DOHH2 (cell line): Measurements from ENCODE around the gene SS18L1.

Source experiments
- H3F3A ChIP-seq: fragments of 200-600 bp; sonication (generic), shearing (Covaris generic); 2 replicates; pipeline ENCODE4 v1.6.0; 2016; ENCODE audit warnings: antibody characterized with exemption, mild to moderate bottlenecking; ENCODE audit not compliant: control insufficient read depth, insufficient read depth
- H3K27ac ChIP-seq: fragments of 200-600 bp; sonication (generic); 2 replicates; pipeline ENCODE4 v1.5.1; 2014; ENCODE audit warnings: low read depth, mild to moderate bottlenecking, low read length, moderate library complexity
- H3K27me3 ChIP-seq: fragments of 200-600 bp; sonication (generic); 2 replicates; pipeline ENCODE4 v1.6.1; 2014; ENCODE audit warnings: mild to moderate bottlenecking, low read length, mixed read lengths; ENCODE audit not compliant: control insufficient read depth
- H3K36me3 ChIP-seq: fragments of 200-600 bp; sonication (generic); 2 replicates; pipeline ENCODE4 v1.6.1; 2014; ENCODE audit warnings: mild to moderate bottlenecking, low read length, moderate library complexity, mixed read lengths; ENCODE audit not compliant: control insufficient read depth
- H3K4me1 ChIP-seq: fragments of 200-600 bp; sonication (generic); 2 replicates; pipeline ENCODE4 v1.6.1; 2014; ENCODE audit warnings: mild to moderate bottlenecking, low read length, mixed read lengths; ENCODE audit not compliant: control insufficient read depth
- H3K4me2 ChIP-seq: fragments of 200-600 bp; sonication (generic); 2 replicates; pipeline ENCODE4 v1.6.0; 2014; ENCODE audit warnings: mild to moderate bottlenecking, low read length, moderate library complexity
- H3K4me3 ChIP-seq: fragments of 200-600 bp; sonication (generic); 2 replicates; pipeline ENCODE4 v1.5.1; 2014; ENCODE audit warnings: mild to moderate bottlenecking, low read length, mixed read lengths
- H3K79me2 ChIP-seq: fragments of 200-600 bp; sonication (generic); 2 replicates; pipeline ENCODE4 v1.6.1; 2014; ENCODE audit warnings: mild to moderate bottlenecking, low read length, mixed read lengths; ENCODE audit not compliant: control insufficient read depth
- H3K9me2 ChIP-seq: fragments of 200-600 bp; sonication (generic); replicated peaks from 2 replicates; pipeline ENCODE4 v1.6.1; 2014; ENCODE audit warnings: mild to moderate bottlenecking, low read length, mixed read lengths; ENCODE audit not compliant: control insufficient read depth
- H3K9me3 ChIP-seq: fragments of 200-600 bp; sonication (generic); 2 replicates; pipeline ENCODE4 v1.6.1; 2014; ENCODE audit warnings: antibody characterized with exemption, low read length, mixed read lengths; ENCODE audit not compliant: control insufficient read depth, insufficient read depth
- H4K20me1 ChIP-seq: fragments of 200-600 bp; sonication (generic); 2 replicates; pipeline ENCODE4 v1.6.0; 2014; ENCODE audit warnings: low read depth, mild to moderate bottlenecking, antibody characterized with exemption, low read length, moderate library complexity; ENCODE audit not compliant: control insufficient read depth, insufficient read depth
- CTCF ChIP-seq: fragments of 200-600 bp; sonication (generic); IDR thresholded peaks from one replicate; pipeline ENCODE4 v1.5.1; 2014; ENCODE audit warnings: antibody characterized with exemption, mild to moderate bottlenecking, low read depth, low read length; ENCODE audit not compliant: poor library complexity, severe bottlenecking
- EZH2phosphoT487 ChIP-seq: fragments of 200-600 bp; sonication (generic); IDR thresholded peaks from 2 replicates; pipeline ENCODE4 v1.6.1; 2017; ENCODE audit warnings: borderline replicate concordance, mild to moderate bottlenecking, antibody characterized with exemption, low read length, moderate library complexity, mixed read lengths

SS18L1 gene

GRCh38 chr20:62156254-62156556 lies 12.6 kb downstream of the SS18L1 start:
- Histone ChIP-seq H3K4me2 (no peak overlapping the region), H3K27me3 (no peaks in the 10 kb centered on the region), H3K4me1 (no peaks in the 10 kb centered on the region), H4K20me1 (no peaks in the 10 kb centered on the region; the same call in 1 of the 2 replicates), H3K27ac (no peak overlapping the region), H3K36me3 (peaks cover 8% of the 10 kb centered on the region; the same call in 1 of the 2 replicates), H3K9me3 (no peaks in the 10 kb centered on the region), H3K9me2 (no peaks in the 10 kb centered on the region), H3F3A (no peaks in the 10 kb centered on the region), H3K4me3 (no peak overlapping the region), H3K79me2 (peaks cover 76% of the 10 kb centered on the region)
- TF ChIP-seq CTCF (no peak), EZH2phosphoT487 (no peak)

- no peaks in the 10 kb centered on the region for H3K27me3 ChIP-seq
- no peak overlapping the region for H3K27ac ChIP-seq
- H3K36me3 ChIP-seq: peaks cover 12% of the 10 kb centered on the region; the same call in 1 of the 2 replicates
- no peaks in the 10 kb centered on the region for H3K9me3 ChIP-seq
- no peaks in the 10 kb centered on the region for H3F3A ChIP-seq
- peaks cover 71% of the 10 kb centered on the region for H3K79me2 ChIP-seq
- H3K4me1 ChIP-seq: no peaks in the 10 kb centered on the region
- H3K9me2 ChIP-seq: no peaks in the 10 kb centered on the region
- no peak overlapping the region for H3K4me2 ChIP-seq
- TF ChIP-seq EZH2phosphoT487 (no peak), CTCF (peak; percentile 79)
- H3K4me3 ChIP-seq: no peak overlapping the region
- H4K20me1 ChIP-seq: no peaks in the 10 kb centered on the region; the same call in 1 of the 2 replicates
Measured at GRCh38 chr20:62156592-62157386, 13.2 kb downstream of the SS18L1 start.

- H3K4me1 ChIP-seq: no peaks in the 10 kb centered on the region
- H3K36me3 ChIP-seq: peaks cover 11% of the 10 kb centered on the region; the same call in 1 of the 2 replicates
- H3K4me2 ChIP-seq: no peak overlapping the region
- H3K27me3 ChIP-seq: no peaks in the 10 kb centered on the region
- no peaks in the 10 kb centered on the region for H3F3A ChIP-seq
- TF ChIP-seq EZH2phosphoT487 (no peak), CTCF (no peak)
- H3K9me3 ChIP-seq: no peaks in the 10 kb centered on the region
- no peak overlapping the region for H3K4me3 ChIP-seq
- no peak overlapping the region for H3K27ac ChIP-seq
- H4K20me1 ChIP-seq: no peaks in the 10 kb centered on the region; the same call in 1 of the 2 replicates
- no peaks in the 10 kb centered on the region for H3K9me2 ChIP-seq
- H3K79me2 ChIP-seq: peaks cover 63% of the 10 kb centered on the region
Measured at GRCh38 chr20:62157387-62158087, 14.0 kb downstream of the SS18L1 start.
